Measurements from ENCODE around the gene EDARADD.

GRCh38 chr1:236451796-236452373 lies 57.8 kb downstream of the EDARADD start:
- no peak for TF ChIP-seq POLR2A (IDR thresholded peaks at IDR 0.05; ENCODE audit: low read depth, low read length)
- TF ChIP-seq TAF1 (IDR thresholded peaks at IDR 0.05; ENCODE audit: borderline replicate concordance, low read depth, low read length), result no peak

Data from GM12892 (cell line).